GM13977 (cell line): Measurements from ENCODE around the gene AQR.
A peak's percentile ranks its signal among the peaks of the same experiment; 100 is the strongest.

Experiments used
- DNase-seq: peaks from one replicate; pipeline ENCODE4 v3.0.0; 2012; ENCODE audit warnings: low spot score
- CTCF ChIP-seq: IDR thresholded peaks from 2 replicates; pipeline ENCODE4 v1.5.1; 2012; ENCODE audit warnings: mild to moderate bottlenecking, control low read depth; ENCODE audit not compliant: insufficient read depth; ENCODE audit errors: extremely low read depth, missing control alignments
- in situ Hi-C: fragments of 300-500 bp; cut with MboI; formaldehyde crosslinking; loops from one replicate; pipeline ENCODE4 v1.12.0; 2022; ENCODE audit warnings: low sequenced_read_pairs, low pct_unique_long_range_greater_than_20kb, mixed read lengths, inconsistent platforms; ENCODE audit not compliant: unreplicated experiment

AQR gene

GRCh38 chr15:34969340-34970097, at the start of gene AQR:
Gene AQR (minus strand): TSS chr15:34969742. CDS start chr15:34969613, 129 bp downstream.
- peak; percentile 85 for TF ChIP-seq CTCF
- DNase-seq: peak; percentile 87
- in situ Hi-C loops: no loop called here

DNA sequence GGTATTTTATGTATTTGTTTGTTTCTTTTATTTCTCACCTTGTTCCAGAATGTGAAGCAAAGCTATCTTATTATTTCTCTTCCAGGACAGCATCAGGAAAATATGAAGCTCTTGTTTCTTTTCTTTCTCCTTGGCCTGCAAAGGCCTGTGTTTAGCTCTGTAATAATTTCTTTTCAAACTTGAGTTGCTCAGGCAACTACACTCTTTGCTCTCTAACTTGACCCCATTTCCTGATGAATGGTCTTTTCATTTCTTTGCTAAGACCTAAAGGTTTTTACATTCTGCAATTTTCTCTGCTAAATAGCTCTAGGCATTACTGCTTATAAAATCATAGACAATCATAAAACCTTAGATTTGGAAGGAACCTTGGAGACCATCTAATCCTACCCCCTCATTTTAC, 44.7 kb upstream of the AQR start:
- no peak for DNase-seq
- no peak for TF ChIP-seq CTCF
- in situ Hi-C loops: no loop called here

GRCh38 chr15:35013370-35013769, 43.8 kb upstream of the AQR start:
- no peak for TF ChIP-seq CTCF
- in situ Hi-C loops: no loop called here

GRCh38 chr15:35007397-35007796, 37.9 kb upstream of the AQR start:
- TF ChIP-seq CTCF: no peak
- DNase-seq: no peak
- in situ Hi-C loops: no loop called here

More at GRCh38 chr15:35013370-35013769, 43.8 kb upstream of the AQR start:
- no peak for DNase-seq

DNA sequence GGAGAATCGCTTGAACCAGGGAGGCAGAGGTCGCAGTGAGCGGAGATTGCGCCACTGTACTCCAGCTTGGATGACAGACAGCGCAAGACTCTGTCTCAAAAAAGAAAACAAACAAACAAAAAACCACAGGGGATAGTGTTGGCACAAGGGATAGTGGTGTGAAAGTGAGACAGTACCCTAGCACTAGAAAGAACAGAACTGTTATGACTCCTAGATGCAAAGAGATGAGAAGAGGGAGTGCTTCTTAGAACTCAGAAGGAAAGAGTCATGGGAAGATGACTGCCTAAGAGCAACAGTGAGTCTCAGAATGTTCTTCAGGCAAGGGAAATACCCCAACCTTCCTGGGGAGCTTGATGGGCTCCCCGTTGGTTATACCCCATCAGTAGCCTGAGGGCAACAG, 36.4 kb upstream of the AQR start:
- no peak for DNase-seq
- no peak for TF ChIP-seq CTCF
- in situ Hi-C loops: no loop called here

DNA sequence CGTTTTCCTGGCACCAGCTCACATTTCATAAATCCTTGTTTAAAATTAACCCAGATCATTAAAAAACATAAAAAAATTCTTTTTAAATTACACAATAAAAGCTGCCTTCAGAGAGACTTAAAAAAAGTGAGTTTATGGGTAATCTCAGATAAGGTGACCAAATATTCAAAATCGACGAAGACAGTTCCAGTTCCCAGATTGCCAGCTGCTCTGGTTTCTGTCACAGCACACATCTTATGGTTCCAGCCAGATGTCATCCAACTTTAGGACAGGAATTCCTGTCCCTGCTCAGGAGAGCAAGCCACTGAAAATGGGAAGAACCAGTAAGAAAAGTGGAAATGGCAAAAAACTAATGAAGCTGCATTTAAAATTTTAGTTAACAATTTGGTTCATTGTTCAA, 34.4 kb upstream of the AQR start:
- no peak for TF ChIP-seq CTCF
- in situ Hi-C loops: no loop called here
- DNase-seq: no peak

DNA sequence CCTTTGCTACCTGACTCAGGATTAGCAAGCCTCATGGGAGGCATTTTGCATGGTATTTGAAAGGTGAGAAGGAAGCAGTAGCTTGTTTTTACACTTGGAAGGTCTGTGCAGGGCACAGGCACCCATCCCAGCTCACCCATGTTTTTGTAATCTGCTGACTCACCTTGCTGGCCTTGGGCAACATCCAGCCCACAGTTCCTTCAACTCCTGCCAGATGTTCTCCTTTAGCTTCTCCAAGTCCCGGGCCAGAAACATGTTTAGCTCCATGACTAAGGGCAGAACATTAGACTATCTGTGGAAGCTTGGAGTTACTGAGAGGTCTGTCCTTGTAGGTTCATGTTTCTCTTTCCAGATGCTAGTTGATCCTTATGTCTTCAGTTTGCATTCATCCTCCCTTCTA, 31.0 kb upstream of the AQR start:
- TF ChIP-seq CTCF: no peak
- no peak for DNase-seq
- in situ Hi-C loops: no loop called here
